H1 (cell line): ENCODE results near the gene HSD11B1L. TPM values are rescaled to one million over a fixed set of nuclear protein-coding genes. Genes with fewer than 3 reads are reported as not detected.

Source experiments
- EP300 ChIP-seq, 2 experiments: IDR thresholded peaks; 1 replicate in 1 of 2; 2 replicates in 1 of 2; pipeline ENCODE4 v1.6.1; 2011 to 2012; ENCODE audit warnings: low read depth in 2 of 2, low read length in 2 of 2, mild to moderate bottlenecking in 2 of 2, borderline replicate concordance in 1 of 2, inconsistent platforms in 1 of 2, moderate library complexity in 1 of 2
- GABPA ChIP-seq: IDR thresholded peaks from 2 replicates; pipeline ENCODE4 v1.6.1; 2011; ENCODE audit warnings: mild to moderate bottlenecking, low read length, moderate library complexity, borderline replicate concordance; ENCODE audit not compliant: insufficient read depth
- HDAC2 ChIP-seq, 2 experiments: fragments of 300-600 bp in 1 of 2; sonication (generic) in 1 of 2; IDR thresholded peaks; 2 replicates each; pipeline ENCODE4 v1.6.1; 2011 to 2012; ENCODE audit warnings: low read depth in 2 of 2, low read length in 2 of 2, mild to moderate bottlenecking in 2 of 2, moderate library complexity in 2 of 2, borderline replicate concordance in 1 of 2, inconsistent platforms in 1 of 2
- RXRA ChIP-seq: IDR thresholded peaks from 2 replicates; pipeline ENCODE4 v1.6.1; 2011; ENCODE audit warnings: low read depth, mild to moderate bottlenecking, low read length, moderate library complexity; ENCODE audit not compliant: insufficient read depth
- SP2 ChIP-seq: IDR thresholded peaks from 2 replicates; pipeline ENCODE4 v1.6.1; 2012; ENCODE audit warnings: mild to moderate bottlenecking, low read length, inconsistent platforms
- polyA plus RNA-seq, 7 experiments: library from polyadenylated mRNA; depleted of rRNA in 3 of 7; stranded (reverse) in 5 of 7; unstranded in 2 of 7; fragments of >200 nt in 5 of 7; fragments of 200-250 nt in 2 of 7; gene quantifications; 1 replicate in 5 of 7; 2 replicates in 1 of 7; 4 replicates in 1 of 7; pipeline versions ENCODE4 v1.2.1 to v1.2.3, GENCODE V29; 2011 to 2013; ENCODE audit warnings: missing spikeins in 2 of 7, mixed read lengths in 2 of 7
- total RNA-seq: library from RNA; stranded (reverse); fragmentation: NEBNext Ultra II Directional; extraction: Animal tissue kit (Norgen Biotek cat#: 25700); gene quantifications from 2 replicates; pipeline ENCODE4 v1.2.1, GENCODE V29; 2021

The HSD11B1L gene
- total and polyA plus RNA-seq, 2 of the 8 experiments (the other 6 are each of a cell fraction or from before 2014, with no cell fraction given), result 8.2 to 20.6 TPM

GRCh38 chr19:5679289-5680083, 1.3 kb upstream of the HSD11B1L start (continued):
- no peak for TF ChIP-seq SP2
- no peak for TF ChIP-seq EP300 (IDR thresholded peaks at IDR 0.05; ENCODE audit: borderline replicate concordance in 1 of 2, low read depth in 2 of 2, low read length in 2 of 2)
- TF ChIP-seq RXRA, result no peak
- TF ChIP-seq HDAC2 (IDR thresholded peaks at IDR 0.05; ENCODE audit: borderline replicate concordance in 1 of 2, low read depth in 2 of 2, low read length in 2 of 2), result no peak
- TF ChIP-seq GABPA, result no peak
